ENCODE results near the gene BTBD9. TPM values are rescaled to one million over a fixed set of nuclear protein-coding genes. Genes with fewer than 3 reads are reported as not detected.

The BTBD9 gene
- total and polyA plus RNA-seq, 2 donors (not counting 3 experiments of a cell fraction or from before 2014, with no cell fraction given), result 4.9 to 15.0 TPM

GRCh38 chr6:38391206-38391605, 248.5 kb downstream of the BTBD9 start:
- TF ChIP-seq GATA2 (IDR thresholded peaks at IDR 0.05; ENCODE audit: insufficient read depth, insufficient read length, low read depth, low read length), result no peak
- peak; percentile 43 for TF ChIP-seq JUN (IDR thresholded peaks at IDR 0.05; ENCODE audit: borderline replicate concordance, insufficient read depth, insufficient read length, low read depth)
- peak; percentile 43 for TF ChIP-seq FOS (IDR thresholded peaks at IDR 0.05; ENCODE audit: borderline replicate concordance, insufficient read depth, low read length)
- FAIRE-seq (no peak), DNase-seq (ENCODE audit: low read depth, low spot score) (peak; percentile 58)
- Histone ChIP-seq H3K9ac (replicated peaks; ENCODE audit: extremely low read depth, insufficient read depth, low read length) (no peak overlapping the region), H4K20me1 (replicated peaks; ENCODE audit: control insufficient read depth, extremely low read depth, insufficient read depth, low read length) (no peaks in the 10 kb centered on the region), H3K4me1 (ENCODE audit: control insufficient read depth, extremely low read depth, insufficient read depth, low read length) (peaks cover 29% of the 10 kb centered on the region), H3K79me2 (ENCODE audit: control insufficient read depth, insufficient read depth, low read length) (no peaks in the 10 kb centered on the region), H3K9me3 (replicated peaks; ENCODE audit: control insufficient read depth, insufficient read depth, low read length) (no peaks in the 10 kb centered on the region), H3K9me1 (replicated peaks; ENCODE audit: control insufficient read depth, extremely low read depth, insufficient read depth, low read length) (no peaks in the 10 kb centered on the region), H2AFZ (ENCODE audit: low read depth, low read length) (no peak overlapping the region), H3K27ac (ENCODE audit: insufficient read depth, low read depth, low read length) (no peak overlapping the region), H3K36me3 (ENCODE audit: control insufficient read depth in 2 of 2, extremely low read depth in 1 of 2, insufficient read depth in 2 of 2, low read length in 2 of 2) (no peaks in the 10 kb centered on the region), H3K27me3 (ENCODE audit: control insufficient read depth in 2 of 2, insufficient read depth in 2 of 2, low read length in 2 of 2) (no peaks in the 10 kb centered on the region), H3K4me3 (replicated peaks in 1 of 3; ENCODE audit: insufficient read depth in 1 of 3, low read depth in 1 of 3, low read length in 3 of 3) (no peak overlapping the region), H3K4me2 (ENCODE audit: insufficient read depth, low read length) (peak overlapping the region; percentile 2)
- no TSS peak for BruUV-seq (replicated peaks)
- intact Hi-C loops (cut with micrococcal nuclease), result no loop called here
- CTCF ChIA-PET, result interaction anchor here (0.7 to 1.6 kb wide), 4 partner anchors 14 to 103 kb away, joined by 3 to 5 read pairs (median 4); no protein-coding TSS in a partner anchor
- dilution Hi-C loops (cut with MboI; ENCODE audit: extremely low pct_ligation_motif_present, low sequenced_read_pairs), result no loop called here
- POLR2A ChIA-PET, result no interaction called here

GRCh38 chr6:38389875-38390274, 249.9 kb downstream of the BTBD9 start:
- Histone ChIP-seq H3K27ac (ENCODE audit: insufficient read depth, low read depth, low read length) (no peak overlapping the region), H3K4me1 (ENCODE audit: control insufficient read depth, extremely low read depth, insufficient read depth, low read length) (peaks cover 29% of the 10 kb centered on the region), H4K20me1 (replicated peaks; ENCODE audit: control insufficient read depth, extremely low read depth, insufficient read depth, low read length) (no peaks in the 10 kb centered on the region), H2AFZ (ENCODE audit: low read depth, low read length) (no peak overlapping the region), H3K9me3 (replicated peaks; ENCODE audit: control insufficient read depth, insufficient read depth, low read length) (no peaks in the 10 kb centered on the region), H3K4me3 (replicated peaks in 1 of 3; ENCODE audit: insufficient read depth in 1 of 3, low read depth in 1 of 3, low read length in 3 of 3) (no peak overlapping the region), H3K79me2 (ENCODE audit: control insufficient read depth, insufficient read depth, low read length) (no peaks in the 10 kb centered on the region), H3K4me2 (ENCODE audit: insufficient read depth, low read length) (no peak overlapping the region), H3K9ac (replicated peaks; ENCODE audit: extremely low read depth, insufficient read depth, low read length) (no peak overlapping the region), H3K36me3 (ENCODE audit: control insufficient read depth in 2 of 2, extremely low read depth in 1 of 2, insufficient read depth in 2 of 2, low read length in 2 of 2) (no peaks in the 10 kb centered on the region), H3K27me3 (ENCODE audit: control insufficient read depth in 2 of 2, insufficient read depth in 2 of 2, low read length in 2 of 2) (no peaks in the 10 kb centered on the region), H3K9me1 (replicated peaks; ENCODE audit: control insufficient read depth, extremely low read depth, insufficient read depth, low read length) (no peaks in the 10 kb centered on the region)
- dilution Hi-C loops (cut with MboI; ENCODE audit: extremely low pct_ligation_motif_present, low sequenced_read_pairs), result no loop called here
- intact Hi-C loops (cut with micrococcal nuclease), result no loop called here
- BruUV-seq (replicated peaks), result no TSS peak
- POLR2A ChIA-PET, result no interaction called here
- TF ChIP-seq POLR2A (IDR thresholded peaks at IDR 0.05; ENCODE audit: low read depth, low read length) (no peak), JUN (IDR thresholded peaks at IDR 0.05; ENCODE audit: borderline replicate concordance, insufficient read depth, insufficient read length, low read depth) (no peak), GATA2 (IDR thresholded peaks at IDR 0.05; ENCODE audit: insufficient read depth, insufficient read length, low read depth, low read length) (no peak), FOS (IDR thresholded peaks at IDR 0.05; ENCODE audit: borderline replicate concordance, insufficient read depth, low read length) (no peak), CTCF (IDR thresholded peaks at IDR 0.05; ENCODE audit: extremely low read depth in 1 of 2, insufficient read depth in 1 of 2, low read depth in 1 of 2, low read length in 2 of 2) (no peak), EZH2 (IDR thresholded peaks at IDR 0.05; ENCODE audit: borderline replicate concordance, low read depth, low read length, severe bottlenecking) (no peak)
- DNase-seq (ENCODE audit: low read depth, low spot score) (no peak), FAIRE-seq (no peak)
- CTCF ChIA-PET, result no interaction called here

Measured in endothelial cell of umbilical vein (primary cell).